ENCODE measurements around the gene SUMF2.

SUMF2 gene

DNA sequence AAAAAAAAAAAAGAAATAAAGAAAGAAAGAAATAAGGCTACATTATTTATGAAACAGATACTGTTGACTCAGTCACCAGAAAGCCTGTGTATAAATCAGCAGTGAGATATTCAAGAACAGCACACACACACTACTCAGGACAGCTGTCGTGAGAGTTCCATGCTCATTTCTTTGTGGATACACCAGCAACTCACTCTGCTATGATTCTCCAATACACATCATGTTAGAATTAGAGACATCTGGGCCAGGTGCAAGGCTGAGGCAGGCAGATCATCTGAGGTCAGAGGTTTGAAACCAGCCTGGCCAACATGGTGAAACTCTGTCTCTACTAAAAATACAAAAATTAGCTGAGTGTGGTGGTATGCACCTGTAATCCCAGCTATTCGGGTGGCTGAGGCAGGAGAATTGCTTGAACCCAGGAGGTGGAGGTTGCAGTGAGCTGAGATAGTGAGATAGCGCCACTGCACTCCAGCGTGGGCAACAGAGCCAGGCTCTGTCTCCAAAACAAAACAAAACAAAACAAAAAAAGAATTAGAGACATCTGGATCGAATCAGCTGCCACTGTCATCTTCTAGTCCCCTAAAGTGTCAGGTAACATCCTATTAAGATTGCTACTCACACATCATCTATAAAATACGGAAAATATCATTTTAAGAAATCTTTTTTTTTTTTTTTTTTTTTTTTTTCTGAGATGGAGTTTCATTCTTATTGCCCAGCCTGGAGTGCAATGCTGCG is 63.3 kb downstream of the SUMF2 start:
- Histone ChIP-seq H4K20me1 (no peaks in the 10 kb centered on the region), H3K9ac (no peak overlapping the region), H3K27ac (no peak overlapping the region), H3K9me3 (no peaks in the 10 kb centered on the region), H3K36me3 (no peaks in the 10 kb centered on the region), H3K4me3 (no peak overlapping the region), H3K4me2 (no peak overlapping the region), H3K4me1 (peaks cover 12% of the 10 kb centered on the region; the same call in 1 of the 2 replicates), H3K27me3 (no peaks in the 10 kb centered on the region)
- TF ChIP-seq Cebpa-rat (IDR thresholded peaks at IDR 0.05), result no peak
